Cardiac muscle cell (in vitro differentiated cells and primary cell): ENCODE results near the gene CHRNA5. TPM values are rescaled to one million over a fixed set of nuclear protein-coding genes. Genes with fewer than 3 reads are reported as not detected.
"Not testable (repeated sequence)": the region's sequence is repeated elsewhere in the genome, so short reads cannot be mapped to it uniquely, and the experiment has no call there.

ENCODE experiments used
- DNase-seq, 2 donors: peaks; one replicate each; pipeline versions ENCODE4 v3.0.0 to v3.0.0-alpha.2; 2010 to 2017; ENCODE audit warnings: low read depth in 1 of 2, low spot score in 1 of 2
- H3K27ac ChIP-seq: fragments of 200-600 bp; sonication (generic); 2 replicates; pipeline ENCODE4 v1.5.1; 2016
- H3K27me3 ChIP-seq: fragments of 200-600 bp; sonication (generic); 2 replicates; pipeline ENCODE4 v1.6.0; 2016; ENCODE audit warnings: control low read depth
- H3K36me3 ChIP-seq: fragments of 200-600 bp; sonication (generic); 2 replicates; pipeline ENCODE4 v1.5.1; 2016; ENCODE audit warnings: control low read depth
- H3K4me1 ChIP-seq: fragments of 200-600 bp; sonication (generic); 2 replicates; pipeline ENCODE4 v1.8.1; 2017; ENCODE audit warnings: low read depth, mild to moderate bottlenecking, mixed run types
- H3K4me3 ChIP-seq: fragments of 200-600 bp; sonication (generic); 2 replicates; pipeline ENCODE4 v1.5.1; 2016; ENCODE audit warnings: mild to moderate bottlenecking
- H3K9me3 ChIP-seq: fragments of 200-600 bp; sonication (generic); 2 replicates; pipeline ENCODE4 v1.5.1; 2017; ENCODE audit warnings: low read depth, mild to moderate bottlenecking, control low read depth
- polyA plus RNA-seq: library from polyadenylated mRNA; unstranded; fragments of >200 nt; fragmentation: Nextera tagmentation; extraction: Ambion mirVana; gene quantifications from 2 replicates; pipeline ENCODE4 v1.2.1, GENCODE V29; 2016
- total RNA-seq: library from RNA; depleted of rRNA; stranded (reverse); fragments of >200 nt; gene quantifications from 2 replicates; pipeline ENCODE4 v1.2.3, GENCODE V29; 2016
- TF ChIP-seq, protein P1 (sequence below): IDR thresholded peaks from 2 replicates; pipeline ENCODE4 v1.5.1; 2012; ENCODE audit warnings: low read depth, mild to moderate bottlenecking, low read length

The CHRNA5 gene
- total and polyA plus RNA-seq, 2 experiments from 2014 or later: 4.0 to 12.7 TPM

DNA sequence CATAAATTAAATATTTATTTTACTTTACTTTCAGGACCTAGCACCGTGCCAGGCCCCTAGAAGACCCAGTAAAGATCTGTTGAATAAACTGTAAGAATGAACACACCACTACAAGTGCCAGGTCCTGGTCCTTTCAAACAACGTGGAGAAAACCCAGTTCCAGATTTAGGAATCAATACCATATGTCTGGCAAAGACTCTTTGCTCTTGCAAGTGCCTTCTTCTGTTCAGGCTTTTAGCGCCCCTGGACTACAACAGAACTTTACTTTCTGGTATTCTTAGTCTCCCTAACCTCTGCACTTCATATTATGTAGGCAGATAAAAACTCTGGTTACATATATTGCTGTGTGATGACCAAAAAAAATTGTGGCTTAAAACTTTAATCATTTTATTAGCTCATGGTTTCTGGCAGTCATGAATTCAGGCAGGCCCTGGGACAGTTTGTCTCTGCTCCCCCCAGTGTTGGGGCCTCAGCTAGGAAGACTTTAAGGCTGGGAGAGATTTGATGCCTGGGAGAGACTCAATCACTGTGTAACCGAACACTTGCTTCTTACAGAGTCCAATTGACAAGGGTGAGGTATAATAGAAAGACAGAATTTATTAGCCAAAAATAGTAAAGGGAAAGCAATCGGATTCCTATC, 27.9 kb upstream of the CHRNA5 start:
- Histone ChIP-seq H3K9me3 (no peaks in the 10 kb centered on the region), H3K36me3 (peaks cover 6% of the 10 kb centered on the region), H3K4me3 (no peak overlapping the region), H3K27ac (peak overlapping the region; percentile 87), H3K4me1 (peaks cover 27% of the 10 kb centered on the region), H3K27me3 (no peaks in the 10 kb centered on the region)
- TF ChIP-seq, protein P1, sequence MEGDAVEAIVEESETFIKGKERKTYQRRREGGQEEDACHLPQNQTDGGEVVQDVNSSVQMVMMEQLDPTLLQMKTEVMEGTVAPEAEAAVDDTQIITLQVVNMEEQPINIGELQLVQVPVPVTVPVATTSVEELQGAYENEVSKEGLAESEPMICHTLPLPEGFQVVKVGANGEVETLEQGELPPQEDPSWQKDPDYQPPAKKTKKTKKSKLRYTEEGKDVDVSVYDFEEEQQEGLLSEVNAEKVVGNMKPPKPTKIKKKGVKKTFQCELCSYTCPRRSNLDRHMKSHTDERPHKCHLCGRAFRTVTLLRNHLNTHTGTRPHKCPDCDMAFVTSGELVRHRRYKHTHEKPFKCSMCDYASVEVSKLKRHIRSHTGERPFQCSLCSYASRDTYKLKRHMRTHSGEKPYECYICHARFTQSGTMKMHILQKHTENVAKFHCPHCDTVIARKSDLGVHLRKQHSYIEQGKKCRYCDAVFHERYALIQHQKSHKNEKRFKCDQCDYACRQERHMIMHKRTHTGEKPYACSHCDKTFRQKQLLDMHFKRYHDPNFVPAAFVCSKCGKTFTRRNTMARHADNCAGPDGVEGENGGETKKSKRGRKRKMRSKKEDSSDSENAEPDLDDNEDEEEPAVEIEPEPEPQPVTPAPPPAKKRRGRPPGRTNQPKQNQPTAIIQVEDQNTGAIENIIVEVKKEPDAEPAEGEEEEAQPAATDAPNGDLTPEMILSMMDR: no peak
- DNase-seq: peak in 1 of 2 donors; percentile 42

DNA sequence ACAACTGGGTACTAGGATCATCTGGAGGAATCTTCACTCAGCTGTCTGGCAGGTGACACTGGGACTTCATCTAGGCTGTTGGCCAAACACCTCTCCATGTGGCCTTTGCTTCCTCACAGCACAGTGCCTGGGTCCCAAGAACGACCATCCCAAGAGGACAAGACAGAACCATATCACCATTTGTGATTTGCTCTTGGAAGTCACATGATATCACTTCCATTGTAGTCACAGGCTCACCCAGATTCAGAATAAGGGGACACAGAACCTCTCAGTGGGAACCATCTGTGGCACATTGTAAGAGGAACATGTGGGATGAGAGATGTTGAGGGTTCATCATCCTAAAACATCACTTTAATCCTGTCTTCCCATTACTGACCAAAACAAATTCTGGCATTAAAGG, 27.0 kb upstream of the CHRNA5 start:
- H3K27me3 ChIP-seq: no peaks in the 10 kb centered on the region
- H3K4me1 ChIP-seq: peaks cover 27% of the 10 kb centered on the region
- DNase-seq: no peak
- no peaks in the 10 kb centered on the region for H3K9me3 ChIP-seq
- TF ChIP-seq, protein P1: no peak
- peaks cover 12% of the 10 kb centered on the region for H3K36me3 ChIP-seq
- H3K27ac ChIP-seq: peak overlapping the region; percentile 87
- H3K4me3 ChIP-seq: no peak overlapping the region

DNA sequence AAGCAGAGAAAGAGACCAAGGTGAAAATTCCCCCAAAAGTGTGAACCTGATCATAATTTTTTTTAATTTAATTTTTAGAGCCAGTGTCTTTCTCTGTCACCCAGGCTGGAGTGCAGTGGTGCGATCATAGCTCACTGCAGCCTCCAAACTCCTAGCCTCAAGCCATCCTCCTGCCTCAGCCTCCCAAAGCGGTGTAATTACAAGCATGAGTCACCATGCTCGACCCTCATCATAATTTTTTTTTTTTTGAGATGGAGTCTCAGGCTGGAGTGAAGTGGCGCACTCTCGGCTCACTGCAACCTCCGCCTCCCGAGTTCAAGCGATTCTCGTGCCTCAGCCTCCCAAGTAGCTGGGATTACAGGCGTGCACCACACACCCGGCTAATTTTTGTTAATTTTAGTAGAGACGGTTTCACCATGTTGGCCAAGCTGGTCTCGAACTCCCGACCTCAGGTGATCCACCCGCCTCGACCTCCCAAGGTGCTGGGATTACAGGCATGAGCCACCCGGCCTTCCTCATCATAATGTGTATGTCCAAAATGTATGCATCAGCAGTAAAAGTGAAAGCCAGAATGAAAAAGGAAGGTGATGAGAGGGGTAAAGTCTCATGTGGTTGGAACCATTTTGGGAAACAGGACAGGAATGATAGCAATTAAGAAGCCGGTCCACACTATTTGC, 25.7 kb upstream of the CHRNA5 start:
- Histone ChIP-seq H3K27ac (peak overlapping the region; percentile 97), H3K4me1 (peaks cover 27% of the 10 kb centered on the region), H3K4me3 (peak overlapping the region; percentile 97), H3K36me3 (peaks cover 20% of the 10 kb centered on the region)
- not testable (repeated sequence) for H3K9me3 ChIP-seq, H3K27me3 ChIP-seq, DNase-seq

DNA sequence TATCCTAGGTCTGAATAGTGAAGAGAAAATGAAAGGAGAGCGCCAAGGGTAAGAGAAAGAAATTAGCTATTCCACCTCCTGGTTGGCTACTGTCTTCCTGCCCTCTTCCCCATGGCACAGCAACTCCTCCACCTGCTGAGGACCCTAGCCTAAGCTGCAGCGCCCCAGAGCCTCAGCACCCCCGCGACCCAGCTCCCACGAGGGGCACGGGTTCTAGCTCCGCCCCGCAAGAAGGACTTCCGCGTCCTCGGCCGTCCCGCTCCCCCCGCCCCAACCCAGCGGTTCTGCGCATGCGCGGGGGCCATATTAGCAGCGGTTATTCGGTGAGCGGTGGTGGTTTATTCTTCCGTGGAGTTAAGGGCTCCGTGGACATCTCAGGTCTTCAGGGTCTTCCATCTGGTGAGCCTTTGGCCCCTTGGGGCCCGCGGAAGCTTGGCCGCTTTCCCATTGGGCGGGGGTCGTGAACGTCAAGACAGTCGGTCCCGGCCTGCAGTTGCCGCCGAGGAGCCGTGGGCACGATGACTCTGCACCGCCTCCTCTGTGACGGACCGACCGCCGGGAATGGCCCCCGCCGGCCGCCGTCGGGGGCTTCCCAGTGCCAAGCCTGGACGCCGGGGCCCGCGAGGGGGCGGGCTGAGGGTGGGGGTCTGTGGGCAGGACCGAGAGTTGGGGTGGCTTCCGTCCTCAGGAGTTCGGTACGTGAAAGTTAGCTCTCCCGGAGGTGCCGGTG, 25.0 kb upstream of the CHRNA5 start, which contains the start of gene PSMA4:
TSS of gene PSMA4 (plus strand) at position 304 of the 730 bp plus-strand sequence. CDS start 1,484 bp downstream, outside the sequence.
- Histone ChIP-seq H3K27me3 (no peaks in the 10 kb centered on the region), H3K9me3 (no peaks in the 10 kb centered on the region), H3K27ac (peak within 1 kb of the TSS; percentile 97), H3K4me3 (peak within 1 kb of the TSS; percentile 97), H3K4me1 (peaks cover 27% of the 10 kb centered on the region), H3K36me3 (peaks cover 27% of the 10 kb centered on the region)
- peak; percentile 86 to 89 for DNase-seq
- TF ChIP-seq, protein P1: peak; percentile 13

DNA sequence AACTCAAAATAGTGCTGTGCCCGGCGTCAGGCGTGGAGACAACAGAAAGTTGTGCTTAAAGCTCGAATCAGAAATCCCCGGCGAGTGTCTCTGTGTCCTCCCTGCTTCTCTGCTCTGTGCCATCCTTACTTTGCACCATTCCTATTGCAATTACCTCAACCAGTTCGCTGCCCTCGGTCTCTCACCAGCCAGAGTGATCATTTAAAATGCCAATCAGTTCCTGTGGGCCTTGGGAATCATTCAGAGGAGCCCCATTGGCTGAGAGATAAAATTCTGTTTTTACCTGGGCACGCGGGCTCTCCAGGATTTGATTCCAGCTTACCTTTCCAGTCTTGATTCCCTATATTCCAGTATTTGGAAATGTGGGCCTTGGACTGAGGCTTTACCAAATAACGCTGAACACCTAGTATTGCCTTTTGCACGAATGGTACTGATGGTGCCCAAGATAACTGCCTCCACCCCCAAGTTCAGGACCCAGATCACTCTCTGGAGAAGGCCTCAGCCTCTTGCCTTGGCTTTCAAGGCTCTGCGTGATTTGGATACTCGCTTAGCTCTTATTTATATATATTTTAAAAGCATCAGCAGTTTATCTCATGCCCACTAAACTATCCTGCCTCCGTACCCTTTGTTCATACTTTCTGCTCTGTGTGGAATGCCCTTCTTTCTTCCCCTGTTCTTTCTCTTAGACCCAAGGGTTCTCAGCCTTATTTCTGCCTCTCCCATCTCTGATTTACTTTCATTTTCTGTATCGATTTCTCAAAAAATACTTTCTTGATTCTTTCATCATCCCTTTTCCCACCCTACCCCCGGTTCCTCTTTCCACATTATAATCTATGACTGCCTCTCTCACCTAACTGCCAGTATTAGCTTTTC, 24.2 kb upstream of the CHRNA5 start:
- H3K27me3 ChIP-seq: no peaks in the 10 kb centered on the region
- peak overlapping the region; percentile 97 for H3K4me3 ChIP-seq
- H3K36me3 ChIP-seq: peaks cover 35% of the 10 kb centered on the region
- peak overlapping the region; percentile 97 for H3K27ac ChIP-seq
- peak in 1 of 2 donors; percentile 11 for DNase-seq
- TF ChIP-seq, protein P1: no peak
- H3K9me3 ChIP-seq: no peaks in the 10 kb centered on the region
- H3K4me1 ChIP-seq: peaks cover 27% of the 10 kb centered on the region
